ENCODE results near the gene CBLC.

The CBLC gene

DNA sequence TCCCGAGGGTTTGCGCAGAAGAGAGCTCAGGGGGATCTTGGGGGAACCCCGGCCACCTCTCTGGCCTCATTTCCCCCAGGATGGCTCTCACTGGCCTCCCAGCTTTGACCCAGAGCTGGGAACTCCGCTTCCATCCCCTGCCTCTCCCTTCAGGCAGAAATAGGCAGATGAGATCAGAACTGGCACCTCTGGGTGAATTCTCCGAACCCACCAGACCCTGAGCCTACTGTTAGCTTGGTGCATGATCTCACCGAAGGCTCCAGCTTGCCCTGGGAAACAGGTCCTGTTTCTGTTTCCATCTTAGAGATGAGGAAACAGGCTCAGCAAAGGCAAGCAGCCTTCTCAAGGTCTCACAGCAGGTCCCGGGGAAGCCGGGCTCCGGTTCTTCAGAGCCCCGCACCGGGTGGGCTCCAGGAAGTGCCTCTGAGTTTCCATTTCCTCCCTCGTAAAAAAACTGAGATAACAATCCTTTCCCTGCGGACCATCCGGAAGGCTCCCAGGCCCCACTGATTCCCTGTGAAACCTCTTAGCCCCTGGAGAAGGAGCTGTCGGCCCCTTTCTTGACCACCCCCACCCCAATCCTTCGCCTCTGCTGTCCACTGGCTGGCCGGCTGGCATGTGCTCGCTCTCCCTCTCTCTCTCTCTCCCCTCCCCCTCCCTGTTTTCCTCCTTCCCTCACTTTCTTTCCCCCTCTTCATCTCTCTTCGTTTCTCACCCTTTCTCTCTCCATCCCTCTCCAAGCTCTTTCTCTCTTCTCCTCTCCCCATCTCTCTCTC, 70.5 kb downstream of the CBLC start (continued):
- TF ChIP-seq TCF4 (CRISPR knock-in tag; IDR thresholded peaks at IDR 0.05; ENCODE audit: borderline replicate concordance) (no peak), RARB (CRISPR knock-in tag; IDR thresholded peaks at IDR 0.05) (no peak), PPARA (CRISPR knock-in tag; IDR thresholded peaks at IDR 0.05; ENCODE audit: borderline replicate concordance) (no peak), ESRRG (CRISPR knock-in tag; IDR thresholded peaks at IDR 0.05) (no peak), ZC3H10 (CRISPR knock-in tag; IDR thresholded peaks at IDR 0.05) (no peak)
- TF ChIP-seq, protein P1, sequence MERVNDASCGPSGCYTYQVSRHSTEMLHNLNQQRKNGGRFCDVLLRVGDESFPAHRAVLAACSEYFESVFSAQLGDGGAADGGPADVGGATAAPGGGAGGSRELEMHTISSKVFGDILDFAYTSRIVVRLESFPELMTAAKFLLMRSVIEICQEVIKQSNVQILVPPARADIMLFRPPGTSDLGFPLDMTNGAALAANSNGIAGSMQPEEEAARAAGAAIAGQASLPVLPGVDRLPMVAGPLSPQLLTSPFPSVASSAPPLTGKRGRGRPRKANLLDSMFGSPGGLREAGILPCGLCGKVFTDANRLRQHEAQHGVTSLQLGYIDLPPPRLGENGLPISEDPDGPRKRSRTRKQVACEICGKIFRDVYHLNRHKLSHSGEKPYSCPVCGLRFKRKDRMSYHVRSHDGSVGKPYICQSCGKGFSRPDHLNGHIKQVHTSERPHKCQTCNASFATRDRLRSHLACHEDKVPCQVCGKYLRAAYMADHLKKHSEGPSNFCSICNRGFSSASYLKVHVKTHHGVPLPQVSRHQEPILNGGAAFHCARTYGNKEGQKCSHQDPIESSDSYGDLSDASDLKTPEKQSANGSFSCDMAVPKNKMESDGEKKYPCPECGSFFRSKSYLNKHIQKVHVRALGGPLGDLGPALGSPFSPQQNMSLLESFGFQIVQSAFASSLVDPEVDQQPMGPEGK (CRISPR knock-in tag; IDR thresholded peaks at IDR 0.05; ENCODE audit: borderline replicate concordance) = no peak
- TF ChIP-seq, protein P2, sequence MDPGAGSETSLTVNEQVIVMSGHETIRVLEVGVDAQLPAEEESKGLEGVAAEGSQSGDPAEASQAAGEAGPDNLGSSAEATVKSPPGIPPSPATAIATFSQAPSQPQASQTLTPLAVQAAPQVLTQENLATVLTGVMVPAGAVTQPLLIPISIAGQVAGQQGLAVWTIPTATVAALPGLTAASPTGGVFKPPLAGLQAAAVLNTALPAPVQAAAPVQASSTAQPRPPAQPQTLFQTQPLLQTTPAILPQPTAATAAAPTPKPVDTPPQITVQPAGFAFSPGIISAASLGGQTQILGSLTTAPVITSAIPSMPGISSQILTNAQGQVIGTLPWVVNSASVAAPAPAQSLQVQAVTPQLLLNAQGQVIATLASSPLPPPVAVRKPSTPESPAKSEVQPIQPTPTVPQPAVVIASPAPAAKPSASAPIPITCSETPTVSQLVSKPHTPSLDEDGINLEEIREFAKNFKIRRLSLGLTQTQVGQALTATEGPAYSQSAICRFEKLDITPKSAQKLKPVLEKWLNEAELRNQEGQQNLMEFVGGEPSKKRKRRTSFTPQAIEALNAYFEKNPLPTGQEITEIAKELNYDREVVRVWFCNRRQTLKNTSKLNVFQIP (CRISPR knock-in tag; IDR thresholded peaks at IDR 0.05; ENCODE audit: borderline replicate concordance, low read depth) = no peak

DNA sequence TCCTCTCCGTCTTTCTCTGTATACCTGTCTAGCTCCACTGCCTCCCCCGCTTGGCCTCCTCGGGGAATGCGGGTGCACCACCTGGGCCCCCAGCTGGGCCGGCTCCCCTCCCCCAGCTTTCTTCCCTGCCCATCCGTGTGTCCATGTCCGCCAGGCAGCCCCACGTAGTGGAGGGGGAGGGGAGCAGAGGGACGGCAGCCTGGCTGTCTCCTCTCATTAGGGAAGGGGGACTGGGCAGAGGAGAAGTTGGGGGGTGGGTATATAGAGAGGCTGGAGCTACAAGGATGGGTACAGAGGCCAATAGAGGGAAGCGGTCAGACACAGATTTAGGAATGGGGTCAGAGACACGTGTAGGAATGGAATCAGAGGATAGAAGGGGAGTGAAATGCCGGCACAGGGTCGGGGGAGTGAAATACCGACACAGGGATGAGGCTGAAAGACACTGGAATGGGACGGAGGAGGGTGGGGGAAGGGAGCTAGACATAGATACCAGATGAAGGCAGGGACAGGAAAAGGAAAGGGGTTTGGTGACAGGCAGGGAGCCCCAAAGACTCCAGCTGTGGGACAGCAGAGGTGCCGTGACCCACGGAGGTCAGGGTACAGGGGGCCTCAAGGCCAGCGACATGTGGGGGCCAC, 71.2 kb downstream of the CBLC start:
- no peak for TF ChIP-seq ZFP3 (CRISPR knock-in tag; IDR thresholded peaks at IDR 0.05)
- no peak for TF ChIP-seq BACH2 (CRISPR knock-in tag; IDR thresholded peaks at IDR 0.05; ENCODE audit: borderline replicate concordance)
- no peak for TF ChIP-seq GLIS3 (CRISPR knock-in tag; IDR thresholded peaks at IDR 0.05)
- no peak for TF ChIP-seq ESRRG (CRISPR knock-in tag; IDR thresholded peaks at IDR 0.05)
- no peak for TF ChIP-seq OSR1 (CRISPR knock-in tag; IDR thresholded peaks at IDR 0.05)
- no peak for ATAC-seq
